Thymus (tissue), 11 donors: ENCODE data around the gene NT5DC3. TPM values are rescaled to one million over a fixed set of nuclear protein-coding genes. Genes with fewer than 3 reads are reported as not detected.

ENCODE experiments used
- DNase-seq, 9 donors: peaks; one replicate each; pipeline ENCODE4 v3.0.0-alpha.2; 2013; ENCODE audit warnings: low spot score in 9 of 9, low read depth in 6 of 9, missing footprints in 1 of 9
- H3K27ac ChIP-seq, 2 donors: one replicate each; pipeline ENCODE4 v1.5.1; 2013; ENCODE audit warnings: control low read depth in 1 of 2, low read depth in 1 of 2, low read length in 1 of 2, mild to moderate bottlenecking in 1 of 2, moderate library complexity in 1 of 2
- H3K27me3 ChIP-seq, 2 donors: one replicate each; pipeline ENCODE4 v1.5.1; 2013; ENCODE audit warnings: low read length in 1 of 2; ENCODE audit not compliant: control insufficient read depth in 2 of 2, insufficient read depth in 1 of 2
- H3K36me3 ChIP-seq, 2 donors: one replicate each; pipeline ENCODE4 v1.5.1; 2013; ENCODE audit warnings: low read length in 1 of 2, mild to moderate bottlenecking in 1 of 2, moderate library complexity in 1 of 2; ENCODE audit not compliant: control insufficient read depth in 2 of 2, insufficient read depth in 2 of 2
- H3K4me1 ChIP-seq, 2 donors: one replicate each; pipeline ENCODE4 v1.5.1; 2013; ENCODE audit warnings: low read length in 2 of 2; ENCODE audit not compliant: control insufficient read depth in 2 of 2, insufficient read depth in 2 of 2
- H3K4me3 ChIP-seq, 2 donors: one replicate each; pipeline ENCODE4 v1.5.1; 2013; ENCODE audit warnings: low read length in 2 of 2, control low read depth in 1 of 2, mild to moderate bottlenecking in 1 of 2
- H3K9me3 ChIP-seq, 2 donors: one replicate each; pipeline ENCODE4 v1.5.1; 2013; ENCODE audit warnings: low read length in 1 of 2, mild to moderate bottlenecking in 1 of 2; ENCODE audit not compliant: control insufficient read depth in 2 of 2, insufficient read depth in 1 of 2
- WGBS: extraction: QIAGEN DNeasy Blood & Tissue Kit; methylation state at CpG from one replicate; pipeline ENCODE4 v1.1.7; 2013; 5-methylcytosine and 5-hydroxymethylcytosine counted together
- polyA plus RNA-seq: library from polyadenylated mRNA; stranded (reverse); fragments of 200-250 nt; gene quantifications from one replicate; pipeline ENCODE4 v1.2.3, GENCODE V29; 2013
- total RNA-seq: library from RNA; stranded (reverse); fragments of 120-200 nt; gene quantifications from one replicate; pipeline ENCODE4 v1.2.4, GENCODE V29; 2013
- donor health status: healthy.

NT5DC3 gene
- total and polyA plus RNA-seq, 2 donors, result 1.6 to 2.1 TPM

GRCh38 chr12:103848143-103848542 is 7.1 kb upstream of the NT5DC3 start:
- no peaks in the 10 kb centered on the region for H3K9me3 ChIP-seq
- H3K36me3 ChIP-seq, result no peaks in the 10 kb centered on the region
- H3K4me1 ChIP-seq, result no peaks in the 10 kb centered on the region
- no peak overlapping the region for H3K4me3 ChIP-seq
- no peak for DNase-seq
- 98% methylated on average over 3 of the region's 3 CpGs for WGBS
- H3K27me3 ChIP-seq, result no peaks in the 10 kb centered on the region
- H3K27ac ChIP-seq, result no peak overlapping the region

- Histone ChIP-seq H3K9me3 (no peaks in the 10 kb centered on the region), H3K4me3 (no peak overlapping the region), H3K36me3 (no peaks in the 10 kb centered on the region), H3K27me3 (peaks cover under 1 to 10% of the 10 kb centered on the region in 2 donors), H3K4me1 (peaks cover 0 to 3% of the 10 kb centered on the region in 2 donors), H3K27ac (no peak overlapping the region)
- 96% methylated on average over 4 of the region's 4 CpGs for WGBS
- no peak for DNase-seq
These were observed 5.4 kb upstream of the NT5DC3 start for GRCh38 chr12:103846415-103846814.

- no peaks in the 10 kb centered on the region for H3K9me3 ChIP-seq
- no peak overlapping the region for H3K27ac ChIP-seq
- peaks cover 8 to 26% of the 10 kb centered on the region in 2 donors for H3K27me3 ChIP-seq
- H3K4me1 ChIP-seq, result peaks cover 8 to 13% of the 10 kb centered on the region in 2 donors
- WGBS, result 98% methylated on average over 3 of the region's 3 CpGs
- no peaks in the 10 kb centered on the region for H3K36me3 ChIP-seq
- no peak overlapping the region for H3K4me3 ChIP-seq
- DNase-seq, result no peak
These were observed 3.3 kb upstream of the NT5DC3 start for GRCh38 chr12:103844305-103844704.

- Histone ChIP-seq H3K36me3 (no peaks in the 10 kb centered on the region), H3K27me3 (peaks cover 8 to 29% of the 10 kb centered on the region in 2 donors), H3K27ac (no peak overlapping the region), H3K9me3 (no peaks in the 10 kb centered on the region), H3K4me3 (peak overlapping the region; percentile 35 to 61), H3K4me1 (peaks cover 8 to 13% of the 10 kb centered on the region in 2 donors)
- peak in 1 of 9 donors; percentile 19 for DNase-seq
- 39% methylated on average over 20 of the region's 20 CpGs for WGBS
These were observed 903 bp upstream of the NT5DC3 start for GRCh38 chr12:103841690-103842584.

GRCh38 chr12:103840462-103840875 is 565 bp downstream of the NT5DC3 start:
- 3% methylated on average over 29 of the region's 29 CpGs for WGBS
- Histone ChIP-seq H3K27ac (no peak overlapping the region), H3K4me1 (peaks cover 8 to 13% of the 10 kb centered on the region in 2 donors), H3K4me3 (peak overlapping the region; percentile 52 to 61), H3K27me3 (peaks cover 8 to 29% of the 10 kb centered on the region in 2 donors), H3K9me3 (no peaks in the 10 kb centered on the region), H3K36me3 (no peaks in the 10 kb centered on the region)
- DNase-seq, result no peak

GRCh38 chr12:103839609-103840461 is 1.2 kb downstream of the NT5DC3 start:
- 86% methylated on average over 14 of the region's 14 CpGs for WGBS
- no peaks in the 10 kb centered on the region for H3K9me3 ChIP-seq
- no peaks in the 10 kb centered on the region for H3K36me3 ChIP-seq
- H3K4me1 ChIP-seq, result peaks cover 8 to 13% of the 10 kb centered on the region in 2 donors
- peak overlapping the region; percentile 52 to 61 for H3K4me3 ChIP-seq
- peaks cover 8 to 29% of the 10 kb centered on the region in 2 donors for H3K27me3 ChIP-seq
- DNase-seq, result no peak
- H3K27ac ChIP-seq, result no peak overlapping the region

GRCh38 chr12:103839103-103839502 is 1.9 kb downstream of the NT5DC3 start:
- no peak for DNase-seq
- over 99% methylated on average over 4 of the region's 4 CpGs for WGBS
- Histone ChIP-seq H3K27ac (no peak overlapping the region), H3K4me3 (no peak overlapping the region), H3K9me3 (no peaks in the 10 kb centered on the region), H3K36me3 (no peaks in the 10 kb centered on the region), H3K4me1 (peaks cover 8 to 13% of the 10 kb centered on the region in 2 donors), H3K27me3 (peaks cover 8 to 29% of the 10 kb centered on the region in 2 donors)

- Histone ChIP-seq H3K9me3 (no peaks in the 10 kb centered on the region), H3K36me3 (no peaks in the 10 kb centered on the region), H3K27me3 (peaks cover 8 to 29% of the 10 kb centered on the region in 2 donors), H3K4me1 (peaks cover 8 to 13% of the 10 kb centered on the region in 2 donors), H3K27ac (no peak overlapping the region), H3K4me3 (no peak overlapping the region)
- 100% methylated on average over 1 of the region's 1 CpG for WGBS
- DNase-seq, result no peak
These were observed 2.6 kb downstream of the NT5DC3 start for GRCh38 chr12:103838254-103838914.
